PC-9 (cell line): ENCODE results near the gene HOXC4. TPM values are rescaled to one million over a fixed set of nuclear protein-coding genes. Genes with fewer than 3 reads are reported as not detected.

Experiments
- BruUV-seq: library from RNA; stranded (reverse); fragments of 400-500 nt; replicated peaks from 2 replicates; lab custom pipeline; 2021; lab: Mats Ljungman, UMichigan
- CTCF ChIA-PET: fragments of 300-600 bp; sonication (Branson Sonifier 250); formaldehyde crosslinking; loops from one replicate; lab custom pipeline; 2022; ENCODE audit warnings: antibody characterized with exemption; lab: Charles Lee
- POLR2A ChIA-PET: fragments of 300-600 bp; sonication (Branson Sonifier 250); formaldehyde crosslinking; loops from one replicate; lab custom pipeline; 2022; ENCODE audit warnings: antibody characterized with exemption; ENCODE audit not compliant: unreplicated experiment; lab: Charles Lee
- DNase-seq, 2 experiments: peaks; one replicate each; pipeline versions ENCODE4 v3.0.0 to v3.0.0-alpha.2; 2015 to 2022; ENCODE audit warnings: mixed read lengths in 1 of 2
- H2AFZ ChIP-seq: fragments of 200-600 bp; sonication (generic); 2 replicates; pipeline ENCODE4 v1.8.1; 2017; ENCODE audit warnings: antibody characterized with exemption
- H3F3A ChIP-seq: fragments of 200-600 bp; sonication (generic); 2 replicates; pipeline ENCODE4 v1.8.1; 2017; ENCODE audit warnings: antibody characterized with exemption, mild to moderate bottlenecking, low read depth; ENCODE audit not compliant: insufficient read depth
- H3K27ac ChIP-seq: fragments of 200-600 bp; sonication (generic); 2 replicates; pipeline ENCODE4 v1.6.1; 2016; ENCODE audit warnings: mixed run types
- H3K27me3 ChIP-seq: fragments of 200-600 bp; sonication (generic); 2 replicates; pipeline ENCODE4 v1.6.1; 2016; ENCODE audit warnings: low read depth, mixed run types; ENCODE audit not compliant: insufficient read depth
- H3K36me3 ChIP-seq: fragments of 200-600 bp; sonication (generic); 2 replicates; pipeline ENCODE4 v1.6.1; 2016; ENCODE audit warnings: low read depth, mixed run types
- H3K4me1 ChIP-seq: fragments of 200-600 bp; sonication (generic); replicated peaks from 2 replicates; pipeline ENCODE4 v1.6.1; 2016; ENCODE audit warnings: mixed run types; ENCODE audit not compliant: insufficient read depth
- H3K4me2 ChIP-seq: fragments of 200-600 bp; sonication (generic); 2 replicates; pipeline ENCODE4 v1.6.1; 2017; ENCODE audit warnings: mixed run types
- H3K4me3 ChIP-seq: fragments of 200-600 bp; sonication (generic); 2 replicates; pipeline ENCODE4 v1.6.1; 2016; ENCODE audit warnings: mixed run types
- H3K79me2 ChIP-seq: fragments of 200-600 bp; sonication (generic); 2 replicates; pipeline ENCODE4 v1.6.1; 2017; ENCODE audit warnings: low read depth, mixed run types
- H3K9me2 ChIP-seq: fragments of 200-600 bp; sonication (generic); 2 replicates; pipeline ENCODE4 v1.8.1; 2017; ENCODE audit warnings: mild to moderate bottlenecking; ENCODE audit not compliant: insufficient read depth
- H3K9me3 ChIP-seq: fragments of 200-600 bp; sonication (generic); 2 replicates; pipeline ENCODE4 v1.8.1; 2016; ENCODE audit warnings: low read depth; ENCODE audit not compliant: insufficient read depth
- H4K20me1 ChIP-seq: fragments of 200-600 bp; sonication (generic); 2 replicates; pipeline ENCODE4 v1.8.1; 2017; ENCODE audit not compliant: insufficient read depth
- EZH2 ChIP-seq: fragments of 200-600 bp; sonication (generic); IDR thresholded peaks from 2 replicates; pipeline ENCODE4 v1.8.0; 2017; ENCODE audit warnings: antibody characterized with exemption, low read depth
- intact Hi-C: fragments of 100-400 bp; cut with micrococcal nuclease; formaldehyde crosslinking; loops from one replicate; pipeline ENCODE4 v1.10.0; 2022; ENCODE audit not compliant: unreplicated experiment
- total RNA-seq: library from RNA; stranded (reverse); gene quantifications from 2 replicates; pipeline ENCODE4 v1.2.3, GENCODE V29; 2021
- TF ChIP-seq, protein P1 (sequence below): fragments of 200-600 bp; sonication (generic); conservative IDR thresholded peaks from 2 replicates; pipeline ENCODE4 v1.6.1; 2017; ENCODE audit warnings: mixed run types, antibody characterized with exemption, mild to moderate bottlenecking, moderate library complexity

HOXC4 gene
- total RNA-seq, 1 experiment from 2014 or later = 3.8 TPM

DNA sequence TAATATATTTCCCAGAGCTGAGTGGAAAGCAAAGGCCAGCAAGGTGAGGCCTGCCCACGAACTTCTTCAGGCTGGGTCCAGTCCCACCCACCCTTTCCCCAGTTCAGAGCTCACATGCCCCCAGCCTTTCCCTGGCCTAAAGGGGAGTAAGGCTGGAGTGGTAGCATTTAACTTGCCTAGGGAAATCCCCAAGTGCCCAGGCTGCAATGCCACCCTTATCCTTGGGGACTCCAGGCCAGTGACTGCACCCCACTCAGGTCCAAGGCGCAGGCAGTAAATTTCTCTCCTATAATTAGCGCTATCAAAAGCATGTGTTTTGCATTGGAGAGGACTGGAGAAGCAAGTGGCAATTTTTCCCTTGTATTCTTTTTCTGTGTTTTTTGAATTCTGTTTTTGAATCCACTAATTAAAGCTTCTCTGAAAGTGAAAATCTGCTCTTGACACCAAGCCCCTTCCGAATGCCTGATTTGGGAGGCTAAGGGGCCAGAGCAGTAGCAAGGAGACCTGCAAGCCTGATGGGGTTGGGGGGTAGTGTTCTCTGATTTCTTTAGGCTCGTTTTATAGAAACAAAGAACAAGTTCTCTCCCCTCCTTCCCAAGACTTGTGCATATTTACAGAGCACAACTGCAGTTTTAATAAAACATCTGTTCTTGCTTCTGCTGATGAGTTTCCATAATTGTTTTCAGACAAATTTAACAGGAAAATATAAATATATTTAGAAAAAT, 28.9 kb upstream of the HOXC4 start:
- Histone ChIP-seq H3F3A (no peaks in the 10 kb centered on the region), H3K4me3 (no peak overlapping the region), H3K9me3 (no peaks in the 10 kb centered on the region), H2AFZ (no peak overlapping the region), H3K36me3 (no peaks in the 10 kb centered on the region), H3K9me2 (no peaks in the 10 kb centered on the region), H4K20me1 (no peaks in the 10 kb centered on the region), H3K4me1 (no peaks in the 10 kb centered on the region), H3K27ac (no peak overlapping the region), H3K27me3 (no peaks in the 10 kb centered on the region), H3K79me2 (no peaks in the 10 kb centered on the region), H3K4me2 (no peak overlapping the region)
- POLR2A ChIA-PET = interaction anchor here (0.6 kb wide), 1 partner anchor 200 kb away, joined by 6 read pairs; no protein-coding TSS in a partner anchor
- CTCF ChIA-PET = interaction anchor here (2.1 kb wide), 1 partner anchor 8 kb away, joined by 9 read pairs; the partner anchor contains the start of gene HOXC5
- BruUV-seq = no TSS peak
- DNase-seq = no peak
- TF ChIP-seq EZH2 = no peak
- TF ChIP-seq, protein P1, sequence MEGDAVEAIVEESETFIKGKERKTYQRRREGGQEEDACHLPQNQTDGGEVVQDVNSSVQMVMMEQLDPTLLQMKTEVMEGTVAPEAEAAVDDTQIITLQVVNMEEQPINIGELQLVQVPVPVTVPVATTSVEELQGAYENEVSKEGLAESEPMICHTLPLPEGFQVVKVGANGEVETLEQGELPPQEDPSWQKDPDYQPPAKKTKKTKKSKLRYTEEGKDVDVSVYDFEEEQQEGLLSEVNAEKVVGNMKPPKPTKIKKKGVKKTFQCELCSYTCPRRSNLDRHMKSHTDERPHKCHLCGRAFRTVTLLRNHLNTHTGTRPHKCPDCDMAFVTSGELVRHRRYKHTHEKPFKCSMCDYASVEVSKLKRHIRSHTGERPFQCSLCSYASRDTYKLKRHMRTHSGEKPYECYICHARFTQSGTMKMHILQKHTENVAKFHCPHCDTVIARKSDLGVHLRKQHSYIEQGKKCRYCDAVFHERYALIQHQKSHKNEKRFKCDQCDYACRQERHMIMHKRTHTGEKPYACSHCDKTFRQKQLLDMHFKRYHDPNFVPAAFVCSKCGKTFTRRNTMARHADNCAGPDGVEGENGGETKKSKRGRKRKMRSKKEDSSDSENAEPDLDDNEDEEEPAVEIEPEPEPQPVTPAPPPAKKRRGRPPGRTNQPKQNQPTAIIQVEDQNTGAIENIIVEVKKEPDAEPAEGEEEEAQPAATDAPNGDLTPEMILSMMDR = no peak
- intact Hi-C loops = no loop called here

DNA sequence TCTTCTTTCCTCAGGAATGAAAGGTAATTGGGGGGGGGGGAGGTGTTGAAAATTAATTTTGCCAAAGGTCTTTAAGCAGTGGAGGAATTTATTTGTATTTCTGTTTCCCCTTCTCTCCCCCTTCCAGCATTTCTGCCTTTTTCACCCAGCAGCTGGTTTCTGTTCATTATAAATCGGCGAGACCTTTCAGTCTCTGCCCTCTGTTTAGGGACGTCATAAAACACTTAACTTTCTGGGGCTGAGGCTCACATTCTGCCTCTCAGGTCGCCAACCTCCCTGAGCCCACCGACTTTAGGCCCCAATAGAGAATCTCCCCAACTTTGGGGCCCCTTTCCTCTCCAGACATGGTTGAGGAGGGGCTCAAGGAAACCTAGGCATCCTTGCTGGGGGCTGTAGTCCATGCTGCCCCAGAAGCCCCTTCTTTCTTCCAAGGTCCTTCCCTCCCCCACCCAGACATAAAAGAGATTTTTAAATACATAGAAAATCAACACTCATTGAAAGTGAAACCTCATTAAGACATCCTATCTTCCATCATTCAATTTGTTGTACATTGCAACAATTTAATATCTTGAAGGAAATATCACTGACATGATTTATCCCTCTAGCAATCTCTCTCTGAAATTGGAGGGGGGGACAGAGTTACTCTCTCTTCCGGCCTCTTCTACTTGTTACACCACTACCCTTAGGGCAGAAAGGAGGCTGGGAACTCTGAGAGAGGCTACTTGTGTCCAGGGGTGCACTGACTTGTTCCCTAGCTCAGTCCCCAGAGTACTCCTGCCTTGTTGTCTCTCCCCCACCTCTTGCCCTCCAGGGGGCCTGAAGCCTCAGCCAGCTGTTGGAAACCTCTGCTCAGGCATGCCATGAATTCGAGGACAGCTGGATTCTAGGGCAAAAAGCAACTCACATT, 27.9 kb upstream of the HOXC4 start:
- H4K20me1 ChIP-seq = no peaks in the 10 kb centered on the region
- no peaks in the 10 kb centered on the region for H3K9me2 ChIP-seq
- intact Hi-C loops = no loop called here
- H3K36me3 ChIP-seq = no peaks in the 10 kb centered on the region
- no peak overlapping the region for H3K4me3 ChIP-seq
- no peaks in the 10 kb centered on the region for H3K4me1 ChIP-seq
- no peaks in the 10 kb centered on the region for H3K79me2 ChIP-seq
- POLR2A ChIA-PET = interaction anchor here (0.7 kb wide), 1 partner anchor 758 kb away, joined by 56 read pairs; the partner anchor contains the start of gene ESPL1
- no peak overlapping the region for H3K27ac ChIP-seq
- no TSS peak for BruUV-seq
- no peak overlapping the region for H3K4me2 ChIP-seq
- no peaks in the 10 kb centered on the region for H3F3A ChIP-seq
- CTCF ChIA-PET = no interaction called here
- H2AFZ ChIP-seq = no peak overlapping the region
- H3K9me3 ChIP-seq = no peaks in the 10 kb centered on the region
- no peaks in the 10 kb centered on the region for H3K27me3 ChIP-seq
- no peak for DNase-seq
- no peak for TF ChIP-seq EZH2
- TF ChIP-seq, protein P1 = no peak

DNA sequence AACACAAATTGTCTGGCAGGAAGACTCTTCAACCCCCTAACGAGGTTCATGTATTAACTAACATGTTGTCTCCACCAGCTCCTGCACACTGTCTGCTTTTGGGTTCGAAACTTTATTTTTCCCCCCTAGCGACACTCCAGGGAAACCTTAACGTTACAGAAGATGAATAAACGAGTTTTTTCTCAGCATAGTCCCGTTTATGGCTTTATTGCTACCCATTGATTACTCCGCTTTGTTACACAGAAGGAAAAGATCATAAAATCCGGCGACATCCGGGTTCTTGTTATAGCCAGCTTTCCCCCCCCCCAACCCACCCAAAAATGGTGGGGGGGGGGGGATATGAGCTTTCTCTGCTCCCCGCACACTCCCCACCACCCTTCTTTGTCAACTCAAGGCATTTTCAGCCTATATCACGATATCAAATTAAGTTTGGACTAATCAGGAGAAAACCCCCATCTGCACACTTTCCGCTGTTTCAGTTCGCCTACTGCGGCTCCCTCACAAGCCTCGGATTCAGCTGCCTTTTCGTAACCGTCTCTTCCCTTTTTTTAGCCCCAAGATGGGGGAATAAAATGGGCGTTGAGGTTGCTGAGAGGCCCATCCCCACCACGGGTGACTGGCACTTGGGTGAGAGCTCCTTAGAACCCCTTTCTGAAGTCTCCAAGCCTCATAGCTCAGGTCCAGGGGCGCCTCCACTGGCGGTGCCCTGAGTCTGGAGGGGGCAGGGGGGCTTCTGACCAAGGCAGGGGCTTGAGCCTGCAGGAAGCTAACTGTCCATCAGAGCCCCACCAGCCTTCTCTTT, 26.8 kb upstream of the HOXC4 start:
- Histone ChIP-seq H3K79me2 (no peaks in the 10 kb centered on the region), H3K4me3 (no peak overlapping the region), H4K20me1 (no peaks in the 10 kb centered on the region), H2AFZ (no peak overlapping the region), H3K36me3 (no peaks in the 10 kb centered on the region), H3K27me3 (no peaks in the 10 kb centered on the region), H3F3A (no peaks in the 10 kb centered on the region), H3K9me3 (no peaks in the 10 kb centered on the region), H3K4me1 (no peaks in the 10 kb centered on the region), H3K4me2 (no peak overlapping the region), H3K9me2 (no peaks in the 10 kb centered on the region), H3K27ac (no peak overlapping the region)
- TF ChIP-seq, protein P1 = no peak
- no peak for TF ChIP-seq EZH2
- no TSS peak for BruUV-seq
- POLR2A ChIA-PET = no interaction called here
- no peak for DNase-seq
- intact Hi-C loops = no loop called here
- CTCF ChIA-PET = no interaction called here
